ENCODE results near the gene GDNF. TPM values are rescaled to one million over a fixed set of nuclear protein-coding genes. Genes with fewer than 3 reads are reported as not detected.

The GDNF gene
- total RNA-seq, 4 donors from 2014 or later = 1.5 to 6.0 (median 2.1) TPM

- H3K4me3 ChIP-seq = peak overlapping the region; percentile 64 to 73 (median 70)
- H3K36me3 ChIP-seq = no peaks in the 10 kb centered on the region
- no peak for TF ChIP-seq POLR2A (IDR thresholded peaks at IDR 0.05)
- no peak for TF ChIP-seq CTCF (IDR thresholded peaks at IDR 0.05 in 4 of 5, conservative IDR thresholded peaks at IDR 0.05 in 1 of 5)
- peak overlapping the region in 3 of 4 donors; percentile 85 to 95 (median 88) for H3K27ac ChIP-seq
- intact Hi-C loops (cut with DNase I; ENCODE audit: low total_unique reads) = loop anchor here (5.0 to 10.0 kb wide), 2 partner anchors 169 to 609 kb away; no protein-coding TSS in a partner anchor
- H3K9me3 ChIP-seq = no peaks in the 10 kb centered on the region
- DNase-seq (no peak), ATAC-seq (no peak)
- H3K4me1 ChIP-seq = peaks cover 22 to 51% of the 10 kb centered on the region in 2 donors
- in situ Hi-C loops (cut with MboI; ENCODE audit: low sequenced_read_pairs in 4 of 4) = loop anchor here in 2 of 4 donors (5.0 to 10.0 kb wide), 2 partner anchors 359 to 361 kb away; no protein-coding TSS in a partner anchor
- peaks cover 0 to 67% (median 7%) of the 10 kb centered on the region in 3 donors for H3K27me3 ChIP-seq
Observed at GRCh38 chr5:37836235-37836591, 3.6 kb downstream of the GDNF start.

- intact Hi-C loops (cut with DNase I; ENCODE audit: low total_unique reads) (loop anchor here (5.0 to 10.0 kb wide), 2 partner anchors 168 to 609 kb away; no protein-coding TSS in a partner anchor), in situ Hi-C loops (cut with MboI; ENCODE audit: low sequenced_read_pairs in 4 of 4) (loop anchor here in 2 of 4 donors (5.0 to 10.0 kb wide), 2 partner anchors 359 to 362 kb away; no protein-coding TSS in a partner anchor)
- no peaks in the 10 kb centered on the region for H3K36me3 ChIP-seq
- peak overlapping the region in 3 of 4 donors; percentile 5 to 59 (median 27) for H3K27ac ChIP-seq
- ATAC-seq (no peak), DNase-seq (no peak)
- TF ChIP-seq POLR2A (IDR thresholded peaks at IDR 0.05) (no peak), CTCF (IDR thresholded peaks at IDR 0.05 in 4 of 5, conservative IDR thresholded peaks at IDR 0.05 in 1 of 5) (no peak)
- H3K4me3 ChIP-seq = no peak overlapping the region
- peaks cover 0 to 60% (median 7%) of the 10 kb centered on the region in 3 donors for H3K27me3 ChIP-seq
- H3K4me1 ChIP-seq = peaks cover 22 to 47% of the 10 kb centered on the region in 2 donors
- H3K9me3 ChIP-seq = no peaks in the 10 kb centered on the region
Observed at GRCh38 chr5:37835380-37835973, 4.4 kb downstream of the GDNF start.

- ATAC-seq = no peak
- no peak for TF ChIP-seq CTCF (IDR thresholded peaks at IDR 0.05 in 4 of 5, conservative IDR thresholded peaks at IDR 0.05 in 1 of 5)
- no peak for TF ChIP-seq POLR2A (IDR thresholded peaks at IDR 0.05)
- intact Hi-C loops (cut with DNase I; ENCODE audit: low total_unique reads) = loop anchor here (5.0 to 10.0 kb wide), 2 partner anchors 167 to 610 kb away; no protein-coding TSS in a partner anchor
- H3K36me3 ChIP-seq = no peaks in the 10 kb centered on the region
- in situ Hi-C loops (cut with MboI; ENCODE audit: low sequenced_read_pairs in 4 of 4) = loop anchor here in 2 of 4 donors (5.0 to 10.0 kb wide), 2 partner anchors 360 to 363 kb away; no protein-coding TSS in a partner anchor
- no peak for DNase-seq
- peaks cover 22 to 47% of the 10 kb centered on the region in 2 donors for H3K4me1 ChIP-seq
- peak overlapping the region in 3 of 4 donors; percentile 5 to 59 (median 27) for H3K27ac ChIP-seq
- peak overlapping the region in 1 of 4 donors; percentile 7 for H3K4me3 ChIP-seq
- H3K9me3 ChIP-seq = no peaks in the 10 kb centered on the region
- peaks cover 0 to 57% (median 7%) of the 10 kb centered on the region in 3 donors for H3K27me3 ChIP-seq
Observed at GRCh38 chr5:37834542-37835379, 5.1 kb downstream of the GDNF start.

- intact Hi-C loops (cut with DNase I; ENCODE audit: low total_unique reads) (loop anchor here (10.0 kb wide), 1 partner anchor 611 kb away; no protein-coding TSS in a partner anchor), in situ Hi-C loops (cut with MboI; ENCODE audit: low sequenced_read_pairs in 4 of 4) (loop anchor here in 1 of 4 donors (10.0 kb wide), 1 partner anchor 361 kb away; no protein-coding TSS in a partner anchor)
- H3K9me3 ChIP-seq = no peaks in the 10 kb centered on the region
- H3K4me1 ChIP-seq = peaks cover 18 to 42% of the 10 kb centered on the region in 2 donors
- H3K27ac ChIP-seq = peak overlapping the region in 2 of 4 donors; percentile 27 to 59
- DNase-seq (no peak), ATAC-seq (no peak)
- H3K27me3 ChIP-seq = peaks cover 0 to 51% (median 7%) of the 10 kb centered on the region in 3 donors
- H3K4me3 ChIP-seq = no peak overlapping the region
- TF ChIP-seq CTCF (IDR thresholded peaks at IDR 0.05 in 4 of 5, conservative IDR thresholded peaks at IDR 0.05 in 1 of 5) = no peak
- H3K36me3 ChIP-seq = no peaks in the 10 kb centered on the region
Observed at GRCh38 chr5:37833990-37834389, 5.9 kb downstream of the GDNF start.

Data from gastrocnemius medialis (tissue), 4 donors.